ENCODE data around the gene MIB1. TPM values are rescaled to one million over a fixed set of nuclear protein-coding genes. Genes with fewer than 3 reads are reported as not detected.
"Not testable (repeated sequence)": the region's sequence is repeated elsewhere in the genome, so short reads cannot be mapped to it uniquely, and the experiment has no call there.

MIB1 gene
- total RNA-seq, 1 experiment from 2014 or later = 56.2 TPM

DNA sequence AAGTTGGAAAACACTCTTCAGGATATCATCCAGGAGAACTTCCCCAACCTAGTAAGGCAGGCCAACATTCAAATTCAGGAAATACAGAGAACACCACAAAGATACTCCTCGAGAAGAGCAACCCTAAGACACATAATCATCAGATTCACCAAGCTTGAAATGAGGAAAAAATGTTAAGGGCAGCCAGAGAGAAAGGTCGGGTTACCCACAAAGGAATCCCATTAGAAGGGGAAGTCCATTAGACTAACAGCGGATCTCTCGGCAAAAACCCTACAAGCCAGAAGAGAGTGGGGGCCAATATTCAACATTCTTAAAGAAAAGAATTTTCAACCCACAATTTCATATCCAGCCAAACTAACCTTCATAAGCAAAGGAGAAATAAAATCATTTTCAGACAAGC, 3.7 kb upstream of the MIB1 start:
- not testable (repeated sequence) for H3K4me3 ChIP-seq (ENCODE audit: low read length); H3K9me3 ChIP-seq (ENCODE audit: low read length); DNase-seq; H3K27me3 ChIP-seq (ENCODE audit: low read length); H3K4me2 ChIP-seq (ENCODE audit: low read depth, low read length, poor library complexity, severe bottlenecking); H2AFZ ChIP-seq (ENCODE audit: low read length); H3K27ac ChIP-seq (ENCODE audit: low read length); H3K9me2 ChIP-seq (replicated peaks; ENCODE audit: insufficient read depth, low read length); H3K9ac ChIP-seq (ENCODE audit: low read length); H4K20me1 ChIP-seq (ENCODE audit: insufficient read depth, low read depth, low read length); H3K36me3 ChIP-seq (ENCODE audit: insufficient read depth, low read length)
- Histone ChIP-seq H3K79me2 (ENCODE audit: low read length) (peaks cover 10% of the 10 kb centered on the region), H3K4me1 (ENCODE audit: low read length) (peaks cover 15% of the 10 kb centered on the region)

DNA sequence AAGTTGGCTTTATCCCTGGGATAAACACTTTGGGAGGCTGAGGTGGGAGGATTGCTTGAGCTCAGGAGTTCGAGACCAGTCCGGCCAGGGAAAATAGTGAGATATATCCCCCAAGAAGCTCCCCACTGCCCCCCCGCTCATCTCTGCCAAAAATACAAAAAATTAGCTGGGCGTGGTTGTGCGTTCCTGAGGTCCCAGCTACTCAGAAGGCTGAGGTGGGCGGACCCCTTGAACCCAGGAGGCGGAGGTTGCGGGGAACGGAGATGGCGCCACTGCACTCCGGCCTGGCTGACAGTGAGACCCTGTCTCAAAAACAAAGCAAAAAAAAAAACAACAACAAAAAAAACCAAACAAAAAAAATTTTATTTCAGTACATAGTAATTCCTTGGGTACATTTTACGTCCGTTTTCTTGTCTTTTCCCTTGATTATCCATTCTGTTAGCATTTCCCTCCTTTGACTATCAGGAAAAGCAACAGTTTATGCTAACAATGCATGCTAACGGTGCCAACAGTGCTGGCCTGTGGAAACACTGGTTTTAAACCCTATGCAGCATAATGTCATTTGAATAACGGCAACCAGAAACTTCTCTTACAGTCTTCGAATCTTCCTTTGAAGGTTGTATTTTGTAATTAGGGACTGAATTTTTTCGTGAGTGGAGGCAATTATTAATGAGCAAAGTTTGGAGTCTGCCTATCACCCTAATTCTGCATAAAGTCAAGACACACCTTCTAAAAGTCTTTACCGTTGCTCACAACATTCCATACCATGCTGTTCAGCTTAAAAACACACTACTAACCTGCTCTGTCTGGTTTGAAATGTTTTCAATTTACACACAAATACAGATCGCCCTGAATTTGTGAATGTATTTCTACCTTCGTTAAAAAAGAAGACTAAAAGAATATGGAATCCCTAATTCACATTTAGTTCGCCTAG, 721 bp upstream of the MIB1 start:
- Histone ChIP-seq H3K27ac (ENCODE audit: low read length) (peak overlapping the region; percentile 55), H3K9ac (ENCODE audit: low read length) (peak overlapping the region; percentile 100)
- DNase-seq = peak; percentile 56

DNA sequence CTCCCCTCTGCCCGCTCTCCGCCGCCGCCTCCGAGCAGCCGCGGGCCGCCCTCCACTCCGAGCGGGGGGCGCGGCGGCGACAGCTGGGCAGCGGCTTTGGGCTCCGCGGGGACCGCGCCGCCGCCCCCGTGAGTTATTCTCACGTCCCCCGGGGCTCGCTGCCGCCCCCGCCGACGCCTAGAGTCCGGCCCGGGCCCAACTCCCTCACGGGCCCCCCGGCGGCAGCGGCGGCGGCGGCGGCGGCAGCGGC, 645 bp downstream of the MIB1 start:
- Histone ChIP-seq H3K4me1 (ENCODE audit: low read length) (peaks cover 47% of the 10 kb centered on the region), H3K36me3 (ENCODE audit: insufficient read depth, low read length) (peaks cover 3% of the 10 kb centered on the region; the same call in 1 of the 2 replicates), H3K27me3 (ENCODE audit: low read length) (no peaks in the 10 kb centered on the region), H2AFZ (ENCODE audit: low read length) (peak overlapping the region; percentile 92; the same call in 1 of the 2 replicates), H3K9ac (ENCODE audit: low read length) (peak overlapping the region; percentile 100), H4K20me1 (ENCODE audit: insufficient read depth, low read depth, low read length) (peaks cover 8% of the 10 kb centered on the region; the same call in 1 of the 2 replicates), H3K79me2 (ENCODE audit: low read length) (peaks cover 53% of the 10 kb centered on the region), H3K9me3 (ENCODE audit: low read length) (no peaks in the 10 kb centered on the region), H3K27ac (ENCODE audit: low read length) (peak overlapping the region; percentile 92), H3K4me2 (ENCODE audit: low read depth, low read length, poor library complexity, severe bottlenecking) (peak overlapping the region; percentile 75), H3K4me3 (ENCODE audit: low read length) (peak overlapping the region; percentile 96), H3K9me2 (replicated peaks; ENCODE audit: insufficient read depth, low read length) (no peaks in the 10 kb centered on the region)
- no peak for DNase-seq

More for the DNA sequence above, 721 bp upstream of the MIB1 start:
- H3K4me2 ChIP-seq (ENCODE audit: low read depth, low read length, poor library complexity, severe bottlenecking) = peak overlapping the region; percentile 75
- H3K4me3 ChIP-seq (ENCODE audit: low read length) = peak overlapping the region; percentile 96
- peaks cover 39% of the 10 kb centered on the region for H3K79me2 ChIP-seq (ENCODE audit: low read length)
- peaks cover 36% of the 10 kb centered on the region for H3K4me1 ChIP-seq (ENCODE audit: low read length)
- peak overlapping the region; percentile 35 for H2AFZ ChIP-seq (ENCODE audit: low read length)
- H3K36me3 ChIP-seq (ENCODE audit: insufficient read depth, low read length) = peaks cover 3% of the 10 kb centered on the region; the same call in 1 of the 2 replicates
- peaks cover 8% of the 10 kb centered on the region; the same call in 1 of the 2 replicates for H4K20me1 ChIP-seq (ENCODE audit: insufficient read depth, low read depth, low read length)
- no peaks in the 10 kb centered on the region for H3K27me3 ChIP-seq (ENCODE audit: low read length)
- H3K9me3 ChIP-seq (ENCODE audit: low read length) = no peaks in the 10 kb centered on the region
- H3K9me2 ChIP-seq (replicated peaks; ENCODE audit: insufficient read depth, low read length) = no peaks in the 10 kb centered on the region

DNA sequence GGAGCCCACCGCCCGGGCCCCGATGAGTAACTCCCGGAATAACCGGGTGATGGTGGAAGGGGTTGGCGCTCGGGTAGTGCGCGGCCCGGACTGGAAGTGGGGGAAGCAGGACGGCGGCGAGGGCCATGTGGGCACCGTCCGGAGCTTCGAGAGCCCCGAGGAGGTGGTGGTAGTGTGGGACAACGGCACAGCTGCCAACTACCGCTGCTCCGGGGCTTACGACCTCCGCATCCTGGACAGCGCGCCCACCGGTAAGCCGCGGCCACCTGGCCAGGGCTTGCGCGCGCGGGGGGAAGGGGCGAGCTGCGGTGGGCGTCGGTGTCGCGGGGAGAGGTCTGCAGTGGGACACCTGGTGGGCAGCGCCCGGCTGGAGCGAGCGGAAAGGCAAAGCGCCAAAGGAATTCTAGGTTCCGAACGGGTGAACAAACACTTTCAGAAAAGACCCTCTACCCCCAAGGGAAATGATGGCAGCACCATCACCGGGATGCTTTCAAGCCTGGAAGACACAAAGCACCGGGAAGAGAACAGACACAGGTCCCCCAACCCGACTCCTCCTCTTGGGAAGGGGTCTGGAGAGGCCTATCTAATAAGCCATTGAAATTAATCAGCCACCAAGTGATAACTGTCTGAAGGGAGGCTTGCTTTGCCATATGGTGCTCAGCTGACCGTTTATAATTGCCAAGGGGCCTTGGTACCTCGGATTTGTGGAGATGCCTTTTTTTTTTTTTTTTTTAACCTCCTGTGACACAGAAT, 1.1 kb downstream of the MIB1 start:
- Histone ChIP-seq H2AFZ (ENCODE audit: low read length) (peak overlapping the region; percentile 92; the same call in 1 of the 2 replicates), H3K9me2 (replicated peaks; ENCODE audit: insufficient read depth, low read length) (no peaks in the 10 kb centered on the region), H3K27me3 (ENCODE audit: low read length) (no peaks in the 10 kb centered on the region), H3K9ac (ENCODE audit: low read length) (peak overlapping the region; percentile 100), H4K20me1 (ENCODE audit: insufficient read depth, low read depth, low read length) (peaks cover 9% of the 10 kb centered on the region; the same call in 1 of the 2 replicates), H3K79me2 (ENCODE audit: low read length) (peaks cover 58% of the 10 kb centered on the region), H3K27ac (ENCODE audit: low read length) (peak overlapping the region; percentile 92), H3K4me2 (ENCODE audit: low read depth, low read length, poor library complexity, severe bottlenecking) (peak overlapping the region; percentile 75), H3K4me1 (ENCODE audit: low read length) (peaks cover 52% of the 10 kb centered on the region), H3K4me3 (ENCODE audit: low read length) (peak overlapping the region; percentile 96), H3K9me3 (ENCODE audit: low read length) (no peaks in the 10 kb centered on the region), H3K36me3 (ENCODE audit: insufficient read depth, low read length) (peaks cover 3% of the 10 kb centered on the region; the same call in 1 of the 2 replicates)
- DNase-seq = peak; percentile 69

DNA sequence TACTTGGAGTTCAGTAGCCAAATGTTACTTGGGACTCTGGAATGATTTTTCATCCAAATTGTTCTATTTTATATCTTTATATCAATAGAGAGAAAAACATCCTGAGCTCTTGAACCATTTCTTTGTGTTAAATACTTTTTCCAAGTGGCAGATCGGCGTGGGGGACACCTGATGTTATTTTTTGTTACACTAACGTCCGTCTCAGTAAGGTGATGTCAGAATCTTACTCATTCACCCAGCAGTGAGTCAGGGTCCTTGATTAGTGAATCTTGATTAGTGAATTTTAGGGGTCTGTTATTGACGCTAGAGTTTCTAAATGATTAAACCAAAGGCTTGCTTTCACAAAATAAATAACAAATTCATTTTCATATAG, 1.7 kb downstream of the MIB1 start:
- peak overlapping the region; percentile 96 for H3K4me3 ChIP-seq (ENCODE audit: low read length)
- no peak overlapping the region for H2AFZ ChIP-seq (ENCODE audit: low read length)
- peaks cover 64% of the 10 kb centered on the region for H3K79me2 ChIP-seq (ENCODE audit: low read length)
- no peaks in the 10 kb centered on the region for H3K27me3 ChIP-seq (ENCODE audit: low read length)
- no peaks in the 10 kb centered on the region for H3K9me2 ChIP-seq (replicated peaks; ENCODE audit: insufficient read depth, low read length)
- H3K4me1 ChIP-seq (ENCODE audit: low read length) = peaks cover 58% of the 10 kb centered on the region
- H3K4me2 ChIP-seq (ENCODE audit: low read depth, low read length, poor library complexity, severe bottlenecking) = peak overlapping the region; percentile 75
- H3K9me3 ChIP-seq (ENCODE audit: low read length) = no peaks in the 10 kb centered on the region
- H3K27ac ChIP-seq (ENCODE audit: low read length) = peak overlapping the region; percentile 92
- peak overlapping the region; percentile 100 for H3K9ac ChIP-seq (ENCODE audit: low read length)
- peaks cover 14% of the 10 kb centered on the region; the same call in 1 of the 2 replicates for H4K20me1 ChIP-seq (ENCODE audit: insufficient read depth, low read depth, low read length)
- peaks cover 3% of the 10 kb centered on the region; the same call in 1 of the 2 replicates for H3K36me3 ChIP-seq (ENCODE audit: insufficient read depth, low read length)
- no peak for DNase-seq

DNA sequence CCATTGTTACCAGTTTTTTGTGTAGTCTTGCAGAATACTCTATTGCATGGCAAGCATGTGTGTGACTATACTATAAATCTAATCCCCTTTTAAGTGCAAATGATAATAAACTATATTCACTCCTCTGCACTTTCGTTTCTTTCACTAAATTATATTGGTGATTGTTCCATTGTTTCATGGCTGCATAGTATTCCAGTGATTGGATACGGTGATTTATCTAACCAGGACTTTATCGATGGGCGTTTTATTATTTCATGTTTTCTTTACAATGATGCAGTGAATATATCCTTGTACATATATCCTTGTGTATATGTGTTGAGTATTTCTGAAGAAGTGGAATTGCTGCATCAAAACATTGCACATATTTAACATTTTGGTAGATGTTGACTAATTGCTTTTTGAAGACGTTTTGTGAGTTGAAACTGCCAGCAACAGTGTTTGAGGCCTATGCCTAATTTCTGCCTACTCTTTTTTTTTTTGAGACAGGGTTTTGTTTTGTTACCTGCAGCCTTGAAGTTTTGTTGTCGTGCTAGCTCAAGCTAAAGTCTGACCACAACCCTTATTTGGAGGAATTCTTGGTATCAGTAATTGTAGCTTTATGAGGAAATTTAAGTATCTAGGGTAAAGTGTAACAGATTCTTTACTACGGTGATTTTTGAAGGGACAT, 2.7 kb downstream of the MIB1 start:
- no peak overlapping the region for H2AFZ ChIP-seq (ENCODE audit: low read length)
- H3K27me3 ChIP-seq (ENCODE audit: low read length) = no peaks in the 10 kb centered on the region
- H3K36me3 ChIP-seq (ENCODE audit: insufficient read depth, low read length) = peaks cover 3% of the 10 kb centered on the region; the same call in 1 of the 2 replicates
- no peaks in the 10 kb centered on the region for H3K9me3 ChIP-seq (ENCODE audit: low read length)
- no peaks in the 10 kb centered on the region for H3K9me2 ChIP-seq (replicated peaks; ENCODE audit: insufficient read depth, low read length)
- peak overlapping the region; percentile 96; the same call in 1 of the 2 replicates for H3K4me3 ChIP-seq (ENCODE audit: low read length)
- DNase-seq = no peak
- H3K9ac ChIP-seq (ENCODE audit: low read length) = 0 out of 2 replicates have a peak overlapping the region, but pooled peaks have one; percentile 5
- peak overlapping the region; percentile 75 for H3K4me2 ChIP-seq (ENCODE audit: low read depth, low read length, poor library complexity, severe bottlenecking)
- peaks cover 66% of the 10 kb centered on the region for H3K4me1 ChIP-seq (ENCODE audit: low read length)
- H4K20me1 ChIP-seq (ENCODE audit: insufficient read depth, low read depth, low read length) = peaks cover 18% of the 10 kb centered on the region; the same call in 1 of the 2 replicates
- H3K27ac ChIP-seq (ENCODE audit: low read length) = 0 out of 2 replicates have a peak overlapping the region, but pooled peaks have one; percentile 10
- peaks cover 73% of the 10 kb centered on the region for H3K79me2 ChIP-seq (ENCODE audit: low read length)

DNA sequence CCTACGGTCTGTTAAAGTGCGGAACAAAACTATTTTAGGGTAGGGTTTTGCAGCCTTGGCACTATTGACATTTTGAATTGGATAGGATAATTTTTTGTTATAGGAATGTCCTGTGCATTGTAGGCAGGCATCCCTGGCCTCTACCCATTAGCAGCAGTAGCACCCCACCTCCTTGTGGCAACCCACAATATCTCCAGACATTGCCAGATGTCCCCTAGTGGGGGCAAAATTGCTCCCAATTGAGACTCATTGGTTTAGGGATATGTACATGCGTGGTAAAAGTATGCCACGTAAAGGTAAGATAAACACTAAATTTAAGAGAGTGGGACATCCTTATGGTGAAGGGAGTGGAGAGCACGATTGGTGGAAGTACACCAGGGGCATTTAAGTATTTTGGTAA, 4.6 kb downstream of the MIB1 start:
- Histone ChIP-seq H2AFZ (ENCODE audit: low read length) (no peak overlapping the region), H3K79me2 (ENCODE audit: low read length) (peaks cover 93% of the 10 kb centered on the region), H3K36me3 (ENCODE audit: insufficient read depth, low read length) (peaks cover 3% of the 10 kb centered on the region; the same call in 1 of the 2 replicates), H3K4me1 (ENCODE audit: low read length) (peaks cover 56% of the 10 kb centered on the region), H3K9me2 (replicated peaks; ENCODE audit: insufficient read depth, low read length) (no peaks in the 10 kb centered on the region), H3K9me3 (ENCODE audit: low read length) (no peaks in the 10 kb centered on the region), H3K4me3 (ENCODE audit: low read length) (no peak overlapping the region), H3K27me3 (ENCODE audit: low read length) (no peaks in the 10 kb centered on the region), H3K9ac (ENCODE audit: low read length) (no peak overlapping the region), H3K4me2 (ENCODE audit: low read depth, low read length, poor library complexity, severe bottlenecking) (no peak overlapping the region), H4K20me1 (ENCODE audit: insufficient read depth, low read depth, low read length) (peaks cover 18% of the 10 kb centered on the region; the same call in 1 of the 2 replicates), H3K27ac (ENCODE audit: low read length) (no peak overlapping the region)
- DNase-seq = no peak
